ENCODE measurements around the gene IFITM10. TPM values are rescaled to one million over a fixed set of nuclear protein-coding genes. Genes with fewer than 3 reads are reported as not detected.

The IFITM10 gene
- total and polyA plus RNA-seq, 7 experiments from 2014 or later = 1.4 to 16.0 (median 2.1) TPM; not detected in 2

DNA sequence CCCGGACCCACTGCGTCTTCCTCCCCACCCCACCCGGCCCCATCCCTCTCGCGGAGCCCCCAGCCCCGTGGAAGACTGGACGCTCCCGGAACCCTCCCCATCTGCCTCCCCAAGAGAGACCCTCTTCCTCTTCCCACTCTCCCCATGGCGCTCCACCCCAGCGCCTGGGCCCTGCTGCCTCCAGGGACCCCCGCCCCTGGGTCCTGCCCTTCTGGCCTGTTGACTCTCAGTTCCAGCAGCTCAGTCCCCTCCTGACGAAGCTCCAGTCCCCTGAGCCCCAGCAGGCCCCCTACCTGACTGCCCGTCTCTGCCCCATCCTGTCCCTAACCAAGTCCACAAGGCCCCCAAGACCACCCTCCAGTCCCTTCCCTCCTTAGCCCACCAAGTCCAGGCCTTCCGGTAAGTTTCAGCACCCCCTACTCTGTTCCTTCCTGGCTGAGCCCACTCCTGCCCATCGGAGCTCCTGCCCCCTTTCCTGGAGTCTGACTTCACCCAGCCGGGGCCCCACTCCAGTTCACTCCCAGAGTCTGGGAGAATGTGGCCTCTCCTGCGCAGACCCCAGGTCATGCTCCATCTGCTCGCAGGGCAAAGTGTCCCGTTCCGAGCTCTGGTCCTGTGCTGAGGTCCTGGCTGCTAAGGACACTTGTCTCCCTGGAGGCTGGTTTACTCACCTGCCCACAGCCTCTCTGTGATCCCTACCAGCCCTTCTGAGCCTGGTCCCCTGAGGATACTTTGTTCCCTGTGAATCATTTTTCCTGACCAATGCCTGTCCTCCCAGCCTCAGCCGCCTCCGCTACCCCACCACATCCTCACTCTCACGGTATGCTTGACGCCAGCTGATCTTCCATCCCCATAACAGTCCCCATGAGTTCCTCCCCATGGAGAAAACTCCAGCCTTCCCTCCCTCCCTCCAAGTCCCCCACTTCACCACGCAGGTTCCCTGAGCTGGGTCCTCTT lies 722 bp downstream of the IFITM10 start:
- H3K4me3 ChIP-seq (ENCODE audit: low read length) = no peak overlapping the region
- H3K27ac ChIP-seq (ENCODE audit: low read depth, low read length) = no peak overlapping the region
- peaks cover 13 to 32% (median 20%) of the 10 kb centered on the region in 7 donors for H3K4me1 Mint-ChIP-seq
- peaks cover 0 to 23% of the 10 kb centered on the region in 2 donors for H3K4me1 ChIP-seq (ENCODE audit: control insufficient read depth in 2 of 2, insufficient read depth in 2 of 2, low read length in 2 of 2)
- peaks cover 0 to 9% (median 0%) of the 10 kb centered on the region in 11 donors for H3K9me3 Mint-ChIP-seq
- ATAC-seq = no peak
- no peaks in the 10 kb centered on the region for H3K9me3 ChIP-seq (ENCODE audit: control insufficient read depth in 2 of 3, low read length in 3 of 3)
- H3K36me3 ChIP-seq (ENCODE audit: control insufficient read depth in 2 of 3, insufficient read depth in 3 of 3, low read length in 3 of 3) = peaks cover 0 to 26% (median 0%) of the 10 kb centered on the region in 3 experiments
- intact Hi-C loops (cut with micrococcal nuclease) = no loop called here
- ChIA-PET CTCF (interaction anchor here (0.7 kb wide), 1 partner anchor 8 kb away, joined by 3 read pairs; no protein-coding TSS in a partner anchor), POLR2A (interaction anchor here (0.9 kb wide), 1 partner anchor 21 kb away, joined by 3 read pairs; no protein-coding TSS in a partner anchor)
- H3K27me3 Mint-ChIP-seq = peaks cover 13 to 19% (median 13%) of the 10 kb centered on the region in 5 donors
- H3K36me3 Mint-ChIP-seq = peaks cover 0 to 10% (median 0%) of the 10 kb centered on the region in 5 donors
- no peaks in the 10 kb centered on the region for H3K27me3 ChIP-seq (ENCODE audit: control insufficient read depth in 2 of 2, insufficient read depth in 2 of 2, low read length in 2 of 2)
- no peak for DNase-seq
- peak overlapping the region in 9 of 10 donors; percentile 37 to 71 (median 59) for H3K4me3 Mint-ChIP-seq
- peak overlapping the region in 1 of 9 donors; percentile 79 for H3K27ac Mint-ChIP-seq

DNA sequence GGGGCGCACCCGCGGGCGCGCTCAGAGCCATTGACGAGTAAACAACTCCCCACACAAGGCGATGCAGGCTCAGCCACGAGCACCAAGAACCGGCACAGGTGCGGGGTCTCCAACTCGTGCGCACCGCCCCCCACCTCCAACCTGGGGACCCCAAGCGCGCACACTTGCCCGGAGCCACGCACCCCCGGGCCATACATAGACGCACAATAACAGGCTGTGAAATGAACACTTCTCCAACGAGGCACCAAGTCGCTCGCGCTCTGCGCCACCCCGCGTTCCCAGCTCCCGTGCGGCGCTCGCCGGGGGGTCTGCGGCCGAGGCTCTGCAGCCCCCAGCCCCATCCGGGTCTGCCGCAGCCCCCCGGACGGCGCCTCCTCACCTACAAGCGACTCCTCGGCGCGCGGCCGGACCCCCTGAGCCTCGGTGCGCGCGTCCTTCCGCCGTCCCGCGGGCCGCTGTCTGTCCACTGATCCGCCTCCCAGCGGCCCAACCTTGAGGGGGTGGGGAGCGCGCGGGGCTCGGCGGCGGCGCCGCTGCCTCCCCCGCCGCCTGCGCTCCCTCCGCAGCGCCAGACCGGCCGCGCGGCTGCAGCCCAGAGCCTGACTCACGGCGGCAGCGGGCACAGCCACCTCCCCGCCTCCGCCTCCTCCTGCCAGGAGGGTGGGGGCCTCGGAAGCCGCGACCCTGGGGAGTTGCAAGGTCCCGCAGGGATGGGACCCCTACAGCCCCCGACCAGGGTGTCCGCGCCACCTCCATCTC lies 1.6 kb downstream of the IFITM10 start:
- Histone ChIP-seq H3K4me3 (ENCODE audit: low read length) (no peak overlapping the region), H3K27ac (ENCODE audit: low read depth, low read length) (no peak overlapping the region), H3K9me3 (ENCODE audit: control insufficient read depth in 2 of 3, low read length in 3 of 3) (no peaks in the 10 kb centered on the region), H3K27me3 (ENCODE audit: control insufficient read depth in 2 of 2, insufficient read depth in 2 of 2, low read length in 2 of 2) (no peaks in the 10 kb centered on the region), H3K36me3 (ENCODE audit: control insufficient read depth in 2 of 3, insufficient read depth in 3 of 3, low read length in 3 of 3) (peaks cover 0 to 17% (median 0%) of the 10 kb centered on the region in 3 experiments), H3K4me1 (ENCODE audit: control insufficient read depth in 2 of 2, insufficient read depth in 2 of 2, low read length in 2 of 2) (peaks cover 0 to 23% of the 10 kb centered on the region in 2 donors)
- peaks cover 0 to 9% (median 0%) of the 10 kb centered on the region in 11 donors for H3K9me3 Mint-ChIP-seq
- POLR2A ChIA-PET = interaction anchor here (0.9 kb wide), 1 partner anchor 21 kb away, joined by 3 read pairs; no protein-coding TSS in a partner anchor
- DNase-seq (no peak), ATAC-seq (peak; percentile 30)
- peak overlapping the region in 6 of 10 donors; percentile 20 to 71 (median 58) for H3K4me3 Mint-ChIP-seq
- H3K36me3 Mint-ChIP-seq = peaks cover 0 to 7% (median 0%) of the 10 kb centered on the region in 5 donors
- H3K4me1 Mint-ChIP-seq = peaks cover 13 to 29% (median 20%) of the 10 kb centered on the region in 7 donors
- H3K27ac Mint-ChIP-seq = no peak overlapping the region
- H3K27me3 Mint-ChIP-seq = peaks cover 13 to 19% (median 13%) of the 10 kb centered on the region in 5 donors
- CTCF ChIA-PET = no interaction called here
- intact Hi-C loops (cut with micrococcal nuclease) = no loop called here

GRCh38 chr11:1747753-1748635 lies 2.4 kb downstream of the IFITM10 start:
- Mint-ChIP-seq H3K27ac (no peak overlapping the region), H3K4me3 (peak overlapping the region in 3 of 10 donors; percentile 37 to 61 (median 58)), H3K9me3 (peaks cover 0 to 9% (median 0%) of the 10 kb centered on the region in 11 donors), H3K27me3 (peaks cover 13 to 19% (median 13%) of the 10 kb centered on the region in 5 donors), H3K4me1 (peaks cover 11 to 26% (median 20%) of the 10 kb centered on the region in 7 donors), H3K36me3 (peaks cover 0 to 3% (median 0%) of the 10 kb centered on the region in 5 donors)
- ATAC-seq (no peak), DNase-seq (no peak)
- no peak overlapping the region for H3K27ac ChIP-seq (ENCODE audit: low read depth, low read length)
- H3K4me1 ChIP-seq (ENCODE audit: control insufficient read depth in 2 of 2, insufficient read depth in 2 of 2, low read length in 2 of 2) = peaks cover 0 to 20% of the 10 kb centered on the region in 2 donors
- intact Hi-C loops (cut with micrococcal nuclease) = no loop called here
- H3K36me3 ChIP-seq (ENCODE audit: control insufficient read depth in 2 of 3, insufficient read depth in 3 of 3, low read length in 3 of 3) = peaks cover 0 to 9% (median 0%) of the 10 kb centered on the region in 3 experiments
- ChIA-PET CTCF (no interaction called here), POLR2A (no interaction called here)
- no peaks in the 10 kb centered on the region for H3K9me3 ChIP-seq (ENCODE audit: control insufficient read depth in 2 of 3, low read length in 3 of 3)
- H3K27me3 ChIP-seq (ENCODE audit: control insufficient read depth in 2 of 2, insufficient read depth in 2 of 2, low read length in 2 of 2) = no peaks in the 10 kb centered on the region
- no peak overlapping the region for H3K4me3 ChIP-seq (ENCODE audit: low read length)

- H3K4me1 ChIP-seq (ENCODE audit: control insufficient read depth in 2 of 2, insufficient read depth in 2 of 2, low read length in 2 of 2) = peaks cover 0 to 13% of the 10 kb centered on the region in 2 donors
- ATAC-seq (peak; percentile 5), DNase-seq (no peak)
- H3K36me3 ChIP-seq (ENCODE audit: control insufficient read depth in 2 of 3, insufficient read depth in 3 of 3, low read length in 3 of 3) = peaks cover 0 to under 1% (median 0%) of the 10 kb centered on the region in 3 experiments
- Mint-ChIP-seq H3K27ac (no peak overlapping the region), H3K4me3 (no peak overlapping the region), H3K27me3 (peaks cover 13 to 19% (median 13%) of the 10 kb centered on the region in 5 donors), H3K9me3 (peaks cover 0 to 9% (median 0%) of the 10 kb centered on the region in 11 donors), H3K4me1 (peaks cover 11 to 24% (median 19%) of the 10 kb centered on the region in 7 donors), H3K36me3 (peaks cover 0 to 3% (median 0%) of the 10 kb centered on the region in 5 donors)
- H3K9me3 ChIP-seq (ENCODE audit: control insufficient read depth in 2 of 3, low read length in 3 of 3) = no peaks in the 10 kb centered on the region
- POLR2A ChIA-PET = no interaction called here
- H3K27me3 ChIP-seq (ENCODE audit: control insufficient read depth in 2 of 2, insufficient read depth in 2 of 2, low read length in 2 of 2) = no peaks in the 10 kb centered on the region
- intact Hi-C loops (cut with micrococcal nuclease) = no loop called here
- no peak overlapping the region for H3K27ac ChIP-seq (ENCODE audit: low read depth, low read length)
- no peak overlapping the region for H3K4me3 ChIP-seq (ENCODE audit: low read length)
- CTCF ChIA-PET = no interaction called here
Measured at GRCh38 chr11:1746956-1747752, 3.2 kb downstream of the IFITM10 start.

GRCh38 chr11:1746511-1746931 lies 3.9 kb downstream of the IFITM10 start:
- no peaks in the 10 kb centered on the region for H3K9me3 ChIP-seq (ENCODE audit: control insufficient read depth in 2 of 3, low read length in 3 of 3)
- ATAC-seq (peak; percentile 25), DNase-seq (no peak)
- Mint-ChIP-seq H3K4me1 (peaks cover 11 to 20% (median 14%) of the 10 kb centered on the region in 7 donors), H3K4me3 (peak overlapping the region in 3 of 10 donors; percentile 22 to 53 (median 27)), H3K27ac (peak overlapping the region in 3 of 9 donors; percentile 6 to 48 (median 15)), H3K36me3 (peaks cover 0 to 3% (median 0%) of the 10 kb centered on the region in 5 donors), H3K9me3 (peaks cover 0 to 9% (median 0%) of the 10 kb centered on the region in 11 donors), H3K27me3 (peaks cover 13 to 19% (median 13%) of the 10 kb centered on the region in 5 donors)
- intact Hi-C loops (cut with micrococcal nuclease) = no loop called here
- H3K36me3 ChIP-seq (ENCODE audit: control insufficient read depth in 2 of 3, insufficient read depth in 3 of 3, low read length in 3 of 3) = no peaks in the 10 kb centered on the region
- ChIA-PET POLR2A (no interaction called here), CTCF (no interaction called here)
- no peak overlapping the region for H3K4me3 ChIP-seq (ENCODE audit: low read length)
- H3K27me3 ChIP-seq (ENCODE audit: control insufficient read depth in 2 of 2, insufficient read depth in 2 of 2, low read length in 2 of 2) = no peaks in the 10 kb centered on the region
- peaks cover 0 to 13% of the 10 kb centered on the region in 2 donors for H3K4me1 ChIP-seq (ENCODE audit: control insufficient read depth in 2 of 2, insufficient read depth in 2 of 2, low read length in 2 of 2)
- no peak overlapping the region for H3K27ac ChIP-seq (ENCODE audit: low read depth, low read length)

Measured in naive thymus-derived CD4-positive, alpha-beta T cell (primary cell).